PFSK-1 (cell line): Measurements from ENCODE around the gene TTL.

Experiments used
- FOXP2 ChIP-seq: optimal IDR thresholded peaks from 2 replicates; pipeline ENCODE3; 2011; ENCODE audit warnings: borderline replicate concordance, control low read depth, inconsistent platforms; ENCODE audit not compliant: insufficient read depth; ENCODE audit errors: extremely low read length, extremely low read depth
- POLR2AphosphoS5 ChIP-seq: IDR thresholded peaks from 2 replicates; pipeline ENCODE4 v1.6.1; 2012; ENCODE audit warnings: low read depth, mild to moderate bottlenecking, control low read depth, low read length, moderate library complexity
- TF ChIP-seq, protein P1 (sequence below), 2 experiments: IDR thresholded peaks; 2 replicates each; pipeline versions ENCODE4 v1.6.1 to v1.8.0; 2011 to 2012; ENCODE audit warnings: low read depth in 2 of 2, low read length in 2 of 2, control low read depth in 1 of 2, inconsistent platforms in 1 of 2, mild to moderate bottlenecking in 1 of 2, moderate library complexity in 1 of 2; ENCODE audit not compliant: insufficient read depth in 1 of 2

DNA sequence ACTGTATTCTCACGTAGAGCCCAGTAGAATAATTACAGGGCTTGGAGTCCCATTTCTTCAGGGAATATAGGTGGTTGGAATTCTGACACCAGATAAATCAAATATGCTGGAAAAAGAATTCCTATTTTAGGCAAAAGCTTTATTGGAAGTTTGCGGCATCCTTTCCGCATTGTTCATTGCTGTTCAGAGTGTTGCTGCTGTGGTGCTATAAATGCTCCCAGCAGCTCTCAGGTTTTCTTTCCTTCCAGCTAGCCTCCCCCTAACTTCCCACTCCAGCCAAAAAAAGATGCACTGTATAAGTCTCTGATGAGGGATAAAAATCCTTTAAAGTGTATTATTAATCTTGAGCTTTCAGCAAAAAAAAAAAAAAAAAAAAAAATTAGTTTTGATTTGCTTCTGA, 34.8 kb downstream of the TTL start:
- no peak for TF ChIP-seq FOXP2
- no peak for TF ChIP-seq POLR2AphosphoS5
- TF ChIP-seq, protein P1, sequence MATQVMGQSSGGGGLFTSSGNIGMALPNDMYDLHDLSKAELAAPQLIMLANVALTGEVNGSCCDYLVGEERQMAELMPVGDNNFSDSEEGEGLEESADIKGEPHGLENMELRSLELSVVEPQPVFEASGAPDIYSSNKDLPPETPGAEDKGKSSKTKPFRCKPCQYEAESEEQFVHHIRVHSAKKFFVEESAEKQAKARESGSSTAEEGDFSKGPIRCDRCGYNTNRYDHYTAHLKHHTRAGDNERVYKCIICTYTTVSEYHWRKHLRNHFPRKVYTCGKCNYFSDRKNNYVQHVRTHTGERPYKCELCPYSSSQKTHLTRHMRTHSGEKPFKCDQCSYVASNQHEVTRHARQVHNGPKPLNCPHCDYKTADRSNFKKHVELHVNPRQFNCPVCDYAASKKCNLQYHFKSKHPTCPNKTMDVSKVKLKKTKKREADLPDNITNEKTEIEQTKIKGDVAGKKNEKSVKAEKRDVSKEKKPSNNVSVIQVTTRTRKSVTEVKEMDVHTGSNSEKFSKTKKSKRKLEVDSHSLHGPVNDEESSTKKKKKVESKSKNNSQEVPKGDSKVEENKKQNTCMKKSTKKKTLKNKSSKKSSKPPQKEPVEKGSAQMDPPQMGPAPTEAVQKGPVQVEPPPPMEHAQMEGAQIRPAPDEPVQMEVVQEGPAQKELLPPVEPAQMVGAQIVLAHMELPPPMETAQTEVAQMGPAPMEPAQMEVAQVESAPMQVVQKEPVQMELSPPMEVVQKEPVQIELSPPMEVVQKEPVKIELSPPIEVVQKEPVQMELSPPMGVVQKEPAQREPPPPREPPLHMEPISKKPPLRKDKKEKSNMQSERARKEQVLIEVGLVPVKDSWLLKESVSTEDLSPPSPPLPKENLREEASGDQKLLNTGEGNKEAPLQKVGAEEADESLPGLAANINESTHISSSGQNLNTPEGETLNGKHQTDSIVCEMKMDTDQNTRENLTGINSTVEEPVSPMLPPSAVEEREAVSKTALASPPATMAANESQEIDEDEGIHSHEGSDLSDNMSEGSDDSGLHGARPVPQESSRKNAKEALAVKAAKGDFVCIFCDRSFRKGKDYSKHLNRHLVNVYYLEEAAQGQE (IDR thresholded peaks at IDR 0.05; ENCODE audit: insufficient read depth in 1 of 2, low read depth in 2 of 2, low read length in 2 of 2): no peak
